NCI-H82 (cell line): ENCODE data around the gene CCT8L2.
"Not testable (repeated sequence)": the region's sequence is repeated elsewhere in the genome, so short reads cannot be mapped to it uniquely, and the experiment has no call there.

Experiments used
- DNase-seq: peaks from one replicate; lab custom pipeline; 2025; lab: John Stamatoyannopoulos, UW

CCT8L2 gene

GRCh38 chr22:16594026-16594425, 1.4 kb upstream of the CCT8L2 start:
- DNase-seq: no peak

- DNase-seq: not testable (repeated sequence)
Measured at GRCh38 chr22:16592231-16592630, 379 bp downstream of the CCT8L2 start.

- not testable (repeated sequence) for DNase-seq
Measured at GRCh38 chr22:16591136-16591535, 1.5 kb downstream of the CCT8L2 start.

GRCh38 chr22:16586991-16587390, 5.6 kb downstream of the CCT8L2 start:
- no peak for DNase-seq

- DNase-seq: no peak
Measured at GRCh38 chr22:16586170-16586569, 6.4 kb downstream of the CCT8L2 start.

GRCh38 chr22:16580872-16581271, 11.7 kb downstream of the CCT8L2 start:
- DNase-seq: not testable (repeated sequence)

GRCh38 chr22:16569240-16569834, 23.3 kb downstream of the CCT8L2 start:
- DNase-seq: not testable (repeated sequence)

GRCh38 chr22:16568425-16568758, 24.2 kb downstream of the CCT8L2 start:
- no peak for DNase-seq

- not testable (repeated sequence) for DNase-seq
Measured at GRCh38 chr22:16567617-16568424, 24.8 kb downstream of the CCT8L2 start.

GRCh38 chr22:16566421-16567151, 26.0 kb downstream of the CCT8L2 start:
- DNase-seq: not testable (repeated sequence)

GRCh38 chr22:16565585-16566420, 26.8 kb downstream of the CCT8L2 start:
- DNase-seq: not testable (repeated sequence)

GRCh38 chr22:16564837-16565584, 27.6 kb downstream of the CCT8L2 start:
- not testable (repeated sequence) for DNase-seq

GRCh38 chr22:16563555-16564520, 28.8 kb downstream of the CCT8L2 start:
- no peak for DNase-seq

- no peak for DNase-seq
Measured at GRCh38 chr22:16562711-16563554, 29.7 kb downstream of the CCT8L2 start.

- DNase-seq: not testable (repeated sequence)
Measured at GRCh38 chr22:16561093-16561658, 31.4 kb downstream of the CCT8L2 start.

GRCh38 chr22:16560651-16561050, 32.0 kb downstream of the CCT8L2 start:
- not testable (repeated sequence) for DNase-seq

GRCh38 chr22:16559996-16560395, 32.6 kb downstream of the CCT8L2 start:
- DNase-seq: not testable (repeated sequence)

- DNase-seq: no peak
Measured at GRCh38 chr22:16559056-16559955, 33.3 kb downstream of the CCT8L2 start.
